IMR-90 (cell line): ENCODE measurements around the gene NEMP1. TPM values are rescaled to one million over a fixed set of nuclear protein-coding genes. Genes with fewer than 3 reads are reported as not detected.

Source experiments
- ATAC-seq: fragments of 200-7000 bp; cut with Tn5 transposase; 2 replicates; pipeline ENCODE4 v1.9.1; 2020; ENCODE audit warnings: low read depth, mild to moderate bottlenecking, moderate library complexity
- BruUV-seq: library from RNA; stranded (reverse); fragments of 400-500 nt; replicated peaks from 2 replicates; lab custom pipeline; 2021; lab: Mats Ljungman, UMichigan
- CTCF ChIA-PET: fragments of 300-600 bp; formaldehyde crosslinking; extraction: SDS; loops from one replicate; lab custom pipeline; 2021; ENCODE audit warnings: antibody characterized with exemption; lab: Yijun Ruan, JAX
- POLR2A ChIA-PET: fragments of 300-600 bp; sonication (Branson Sonifier 250); formaldehyde crosslinking; loops from one replicate; lab custom pipeline; 2022; ENCODE audit warnings: antibody characterized with exemption; ENCODE audit not compliant: unreplicated experiment; lab: Charles Lee
- DNase-seq: peaks from one replicate; pipeline ENCODE4 v3.0.0; 2013
- H2AFZ ChIP-seq: replicated peaks from 2 replicates; pipeline ENCODE3; 2013; ENCODE audit warnings: low read length, mild to moderate bottlenecking; ENCODE audit not compliant: poor library complexity
- H2AK5ac ChIP-seq: 2 replicates; pipeline ENCODE4 v1.6.1; 2013; ENCODE audit warnings: low read depth, low read length, inconsistent platforms
- H2AK9ac ChIP-seq: replicated peaks from 2 replicates; pipeline ENCODE3; 2013; ENCODE audit warnings: mild to moderate bottlenecking, low read depth, low read length, moderate library complexity; ENCODE audit not compliant: poor library complexity
- H2BK120ac ChIP-seq: 2 replicates; pipeline ENCODE4 v1.6.1; 2013; ENCODE audit warnings: low read depth, low read length, inconsistent platforms
- H2BK15ac ChIP-seq: 3 replicates; pipeline ENCODE4 v1.6.1; 2013; ENCODE audit warnings: low read depth, low read length, inconsistent platforms
- H2BK20ac ChIP-seq: 2 replicates; pipeline ENCODE4 v1.6.1; 2013; ENCODE audit warnings: low read depth, mild to moderate bottlenecking, inconsistent platforms, low read length, moderate library complexity
- H2BK5ac ChIP-seq: 2 replicates; pipeline ENCODE4 v1.6.1; 2013; ENCODE audit warnings: mild to moderate bottlenecking, low read depth, low read length, inconsistent platforms; ENCODE audit not compliant: poor library complexity, severe bottlenecking
- H3K14ac ChIP-seq: replicated peaks from 2 replicates; pipeline ENCODE4 v1.6.1; 2013; ENCODE audit warnings: low read depth, low read length, inconsistent platforms
- H3K18ac ChIP-seq: 2 replicates; pipeline ENCODE4 v1.6.1; 2013; ENCODE audit warnings: low read depth, low read length, control low read depth
- H3K23ac ChIP-seq: 2 replicates; pipeline ENCODE4 v1.6.1; 2013; ENCODE audit warnings: low read depth, low read length, inconsistent platforms
- H3K27ac ChIP-seq: 2 replicates; pipeline ENCODE4 v1.5.1; 2013; ENCODE audit warnings: mild to moderate bottlenecking, control low read depth, low read length; ENCODE audit not compliant: insufficient read depth
- H3K27me3 ChIP-seq: 2 replicates; pipeline ENCODE4 v1.6.1; 2013; ENCODE audit warnings: low read length; ENCODE audit not compliant: control insufficient read depth, insufficient read depth
- H3K36me3 ChIP-seq: 2 replicates; pipeline ENCODE4 v1.6.1; 2013; ENCODE audit warnings: low read length, mixed read lengths; ENCODE audit not compliant: control insufficient read depth, insufficient read depth
- H3K4ac ChIP-seq: 2 replicates; pipeline ENCODE4 v1.6.1; 2013; ENCODE audit warnings: low read depth, low read length, inconsistent platforms
- H3K4me1 ChIP-seq: 2 replicates; pipeline ENCODE4 v1.6.1; 2013; ENCODE audit warnings: low read length, mixed read lengths; ENCODE audit not compliant: control insufficient read depth, insufficient read depth
- H3K4me2 ChIP-seq: 2 replicates; pipeline ENCODE4 v1.6.1; 2013; ENCODE audit warnings: low read depth, mild to moderate bottlenecking, control low read depth, low read length, moderate library complexity
- H3K4me3 ChIP-seq: 2 replicates; pipeline ENCODE4 v1.5.1; 2013; ENCODE audit warnings: low read depth, mild to moderate bottlenecking, control low read depth, low read length, moderate library complexity; ENCODE audit not compliant: insufficient read depth
- H3K56ac ChIP-seq: 2 replicates; pipeline ENCODE4 v1.6.1; 2013; ENCODE audit warnings: low read length, inconsistent platforms; ENCODE audit not compliant: insufficient read depth; ENCODE audit errors: extremely low read depth
- H3K79me1 ChIP-seq, 2 experiments: 2 replicates each; pipeline ENCODE4 v1.6.1; 2013; ENCODE audit warnings: low read length in 2 of 2, inconsistent platforms in 1 of 2, low read depth in 1 of 2
- H3K9ac ChIP-seq: 2 replicates; pipeline ENCODE4 v1.6.1; 2013; ENCODE audit warnings: low read depth, low read length, control low read depth
- H3K9me1 ChIP-seq: 2 replicates; pipeline ENCODE4 v1.6.1; 2013; ENCODE audit warnings: low read length, inconsistent platforms; ENCODE audit not compliant: insufficient read depth
- H3K9me3 ChIP-seq: 2 replicates; pipeline ENCODE4 v1.6.1; 2013; ENCODE audit warnings: low read length; ENCODE audit not compliant: control insufficient read depth, insufficient read depth
- H4K20me1 ChIP-seq: 2 replicates; pipeline ENCODE4 v1.6.1; 2013; ENCODE audit warnings: low read length, inconsistent platforms; ENCODE audit not compliant: insufficient read depth
- H4K5ac ChIP-seq: 2 replicates; pipeline ENCODE4 v1.6.1; 2013; ENCODE audit warnings: mild to moderate bottlenecking, low read depth, low read length, control low read depth
- H4K8ac ChIP-seq, 2 experiments: 2 replicates each; pipeline ENCODE4 v1.6.1; 2013; ENCODE audit warnings: low read depth in 2 of 2, low read length in 2 of 2, control low read depth in 1 of 2, inconsistent platforms in 1 of 2
- H4K91ac ChIP-seq: 2 replicates; pipeline ENCODE4 v1.6.1; 2013; ENCODE audit warnings: low read depth, low read length, inconsistent platforms; ENCODE audit not compliant: insufficient read depth
- BHLHE40 ChIP-seq: fragments of 150-350 bp; IDR thresholded peaks from 2 replicates; pipeline ENCODE4 v1.6.1; 2016; ENCODE audit warnings: mild to moderate bottlenecking, low read depth, low read length
- CEBPB ChIP-seq: IDR thresholded peaks from 2 replicates; pipeline ENCODE4 v1.6.1; 2012; ENCODE audit warnings: low read depth, low read length, improper control_type of control experiment
- MAFK ChIP-seq: IDR thresholded peaks from 2 replicates; pipeline ENCODE4 v1.6.1; 2012; ENCODE audit warnings: low read depth, low read length, improper control_type of control experiment
- MAZ ChIP-seq: IDR thresholded peaks from 2 replicates; pipeline ENCODE4 v1.6.1; 2012; ENCODE audit warnings: low read depth, mild to moderate bottlenecking, low read length, improper control_type of control experiment, moderate library complexity, borderline replicate concordance
- MXI1 ChIP-seq: IDR thresholded peaks from 2 replicates; pipeline ENCODE4 v1.6.1; 2012; ENCODE audit warnings: low read depth, mild to moderate bottlenecking, low read length, moderate library complexity, borderline replicate concordance
- POLR2A ChIP-seq: IDR thresholded peaks from 2 replicates; pipeline ENCODE4 v1.6.1; 2012; ENCODE audit warnings: mild to moderate bottlenecking, low read depth, low read length
- RAD21 ChIP-seq: IDR thresholded peaks from 2 replicates; pipeline ENCODE4 v1.6.1; 2012; ENCODE audit warnings: low read length, improper control_type of control experiment
- USF2 ChIP-seq: fragments of 150-350 bp; IDR thresholded peaks from 2 replicates; pipeline ENCODE4 v1.6.1; 2017; ENCODE audit warnings: mild to moderate bottlenecking, antibody characterized with exemption, low read length, low read depth
- WGBS, 2 experiments: methylation state at CpG; one replicate each; pipeline versions ENCODE4 v1.1.5 to v1.1.7; 2013; ENCODE audit warnings: missing lambda C conversion rate in 2 of 2; ENCODE audit not compliant: insufficient read length in 1 of 2; ENCODE audit errors: extremely low coverage in 2 of 2; 5-methylcytosine and 5-hydroxymethylcytosine counted together
- dilution Hi-C: fragments of 300-500 bp; cut with HindIII; formaldehyde crosslinking; loops from one replicate; pipeline ENCODE4 v1.14.3; 2018; ENCODE audit warnings: low sequenced_read_pairs; ENCODE audit not compliant: unreplicated experiment
- in situ Hi-C: fragments of 300-500 bp; cut with MboI; formaldehyde crosslinking; loops from 3 replicates; pipeline ENCODE4 v1.14.3; 2019; ENCODE audit warnings: low sequenced_read_pairs, inconsistent platforms, mixed read lengths
- intact Hi-C: fragments of 100-400 bp; cut with micrococcal nuclease; formaldehyde crosslinking; loops from 2 replicates; pipeline ENCODE4 v1.10.0; 2022
- polyA plus RNA-seq, 3 experiments: library from polyadenylated mRNA; depleted of rRNA; stranded (reverse); fragments of >200 nt; gene quantifications; 2 replicates each; pipeline ENCODE4 v1.2.3, GENCODE V29; 2012; ENCODE audit warnings: low replicate concordance in 1 of 3
- total RNA-seq: library from RNA; depleted of rRNA; stranded (reverse); fragments of >200 nt; gene quantifications from 2 replicates; pipeline ENCODE4 v1.2.3, GENCODE V29; 2012

NEMP1 gene
- total and polyA plus RNA-seq, 2 of the 4 experiments (the other 2 are of a cell fraction): 8.9 to 10.9 TPM

- Histone ChIP-seq H3K9ac (no peak overlapping the region), H3K4me2 (peak overlapping the region; percentile 93; the same call in 1 of the 2 replicates), H4K20me1 (peaks cover 12% of the 10 kb centered on the region), H3K9me3 (no peaks in the 10 kb centered on the region), H4K5ac (no peak overlapping the region), H3K4me1 (0 out of 2 replicates have a peak, but pooled peaks cover 2% of the 10 kb centered on the region), H3K4me3 (no peak overlapping the region), H2BK120ac (no peak overlapping the region; the same call in 1 of the 2 replicates), H2BK20ac (peak overlapping the region; percentile 56; the same call in 1 of the 2 replicates), H4K91ac (peak overlapping the region; percentile 25; the same call in 1 of the 2 replicates), H3K79me1 (peaks cover 19 to 40% of the 10 kb centered on the region in 2 experiments; a peak in 3 of 4 replicates), H3K56ac (no peak overlapping the region), H2BK15ac (peak overlapping the region; percentile 89; the same call in 2 of the 3 replicates), H2BK5ac (peak overlapping the region; percentile 90), H3K4ac (peak overlapping the region; percentile 97), H3K14ac (no peak overlapping the region; the same call in 1 of the 2 replicates), H3K27ac (peak overlapping the region; percentile 94), H3K27me3 (no peaks in the 10 kb centered on the region), H3K18ac (no peak overlapping the region; the same call in 1 of the 2 replicates), H3K36me3 (peaks cover 3% of the 10 kb centered on the region; the same call in 1 of the 2 replicates), H2AK5ac (peak overlapping the region; percentile 76), H4K8ac (peak overlapping the region in 1 of 2 experiments; percentile 97; a peak in 3 of 4 replicates), H3K9me1 (peaks cover 4% of the 10 kb centered on the region), H2AK9ac (peak overlapping the region; percentile 99), H3K23ac (no peak overlapping the region; the same call in 1 of the 2 replicates), H2AFZ (peak overlapping the region; percentile 86)
- dilution Hi-C loops (no loop called here), in situ Hi-C loops (loop anchor here (5.0 kb wide), 2 partner anchors 45 to 105 kb away; partner anchors contain the start of gene ZBTB39), intact Hi-C loops (loop anchor here (1.0 to 5.0 kb wide), 3 partner anchors 43 to 130 kb away; no protein-coding TSS in a partner anchor)
- DNase-seq (no peak), ATAC-seq (peak; percentile 50)
- TF ChIP-seq MAZ: no peak
- no peak for TF ChIP-seq MAFK
- no peak for TF ChIP-seq POLR2A
- no peak for TF ChIP-seq USF2
- TF ChIP-seq RAD21: no peak
- no peak for TF ChIP-seq MXI1
- TF ChIP-seq BHLHE40: no peak
- TF ChIP-seq CEBPB: no peak
- 94% methylated on average over 3 of the region's 9 CpGs; no CpG with 5 or more reads in 1 of the 2 experiments for WGBS, 2 experiments
- ChIA-PET CTCF (interaction anchor here (0.5 to 2.9 kb wide), 14 partner anchors 11 to 555 kb away, joined by 3 to 24 read pairs (median 7); partner anchors contain the start of genes LRP1 and ZBTB39), POLR2A (interaction anchor here (0.8 to 2.1 kb wide), 6 partner anchors 15 to 43 kb away, joined by 3 to 12 read pairs (median 8); partner anchors contain the start of genes LRP1 and NEMP1)
- no TSS peak for BruUV-seq
Measured at GRCh38 chr12:57112492-57113294, 34.1 kb upstream of the NEMP1 start.
